ENCODE results near the gene KCNAB1.

GRCh38 chr3:156432563-156432962 lies 312.2 kb downstream of the KCNAB1 start:
- no peak for TF ChIP-seq POLR2A (IDR thresholded peaks at IDR 0.05)
- TF ChIP-seq, protein P1, sequence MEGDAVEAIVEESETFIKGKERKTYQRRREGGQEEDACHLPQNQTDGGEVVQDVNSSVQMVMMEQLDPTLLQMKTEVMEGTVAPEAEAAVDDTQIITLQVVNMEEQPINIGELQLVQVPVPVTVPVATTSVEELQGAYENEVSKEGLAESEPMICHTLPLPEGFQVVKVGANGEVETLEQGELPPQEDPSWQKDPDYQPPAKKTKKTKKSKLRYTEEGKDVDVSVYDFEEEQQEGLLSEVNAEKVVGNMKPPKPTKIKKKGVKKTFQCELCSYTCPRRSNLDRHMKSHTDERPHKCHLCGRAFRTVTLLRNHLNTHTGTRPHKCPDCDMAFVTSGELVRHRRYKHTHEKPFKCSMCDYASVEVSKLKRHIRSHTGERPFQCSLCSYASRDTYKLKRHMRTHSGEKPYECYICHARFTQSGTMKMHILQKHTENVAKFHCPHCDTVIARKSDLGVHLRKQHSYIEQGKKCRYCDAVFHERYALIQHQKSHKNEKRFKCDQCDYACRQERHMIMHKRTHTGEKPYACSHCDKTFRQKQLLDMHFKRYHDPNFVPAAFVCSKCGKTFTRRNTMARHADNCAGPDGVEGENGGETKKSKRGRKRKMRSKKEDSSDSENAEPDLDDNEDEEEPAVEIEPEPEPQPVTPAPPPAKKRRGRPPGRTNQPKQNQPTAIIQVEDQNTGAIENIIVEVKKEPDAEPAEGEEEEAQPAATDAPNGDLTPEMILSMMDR (IDR thresholded peaks at IDR 0.05) = no peak

Data from tibial nerve (tissue), 3 donors.